GM18502 (cell line): Measurements from ENCODE around the gene HECTD2.
"Not testable (repeated sequence)": the region's sequence is repeated elsewhere in the genome, so short reads cannot be mapped to it uniquely, and the experiment has no call there.

Experiments
- ATAC-seq: cut with Tn5 transposase; IDR thresholded peaks from one replicate; pipeline ENCODE4 v1.9.1; 2021; ENCODE audit warnings: mild to moderate bottlenecking; ENCODE audit not compliant: unreplicated experiment, poor library complexity

Gene HECTD2

DNA sequence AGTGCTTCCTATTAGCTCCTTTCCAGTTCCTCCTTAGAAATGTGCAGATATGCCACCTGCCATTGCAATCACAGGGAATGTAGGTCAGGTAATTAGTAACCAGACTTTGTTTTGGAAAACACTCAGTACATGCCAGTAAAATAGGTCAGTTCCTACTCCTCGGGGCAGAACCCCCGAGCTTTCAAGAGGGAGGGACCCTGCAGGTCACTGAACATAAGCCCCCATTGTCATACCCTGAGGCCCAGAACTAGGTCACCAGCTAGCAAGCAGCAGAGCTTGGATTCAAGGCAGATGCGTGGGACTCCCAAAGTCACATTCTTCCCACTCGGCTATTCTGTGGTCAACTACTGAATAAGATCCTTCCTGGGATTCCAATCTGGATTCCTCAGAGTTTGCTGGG, 117.9 kb downstream of the HECTD2 start:
- no peak for ATAC-seq

DNA sequence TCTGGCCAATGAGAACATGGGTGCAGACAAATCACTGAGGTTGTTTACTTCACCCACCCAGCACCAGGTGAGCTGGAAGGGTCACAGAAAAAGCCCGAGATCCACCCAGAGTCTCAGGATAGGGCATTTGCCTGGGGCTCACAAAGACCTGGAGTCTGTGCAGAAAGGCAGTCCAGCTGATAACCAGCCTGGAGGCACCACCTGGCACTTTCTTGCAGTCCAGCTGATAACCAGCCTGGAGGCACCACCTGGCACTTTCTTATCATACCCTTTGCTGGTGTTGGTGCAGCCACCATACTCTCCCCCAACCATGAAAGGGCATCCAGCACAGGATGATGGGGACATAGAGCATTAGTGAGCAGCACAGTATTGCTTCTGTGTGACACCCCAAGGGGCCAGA, 118.6 kb downstream of the HECTD2 start:
- ATAC-seq, result no peak

DNA sequence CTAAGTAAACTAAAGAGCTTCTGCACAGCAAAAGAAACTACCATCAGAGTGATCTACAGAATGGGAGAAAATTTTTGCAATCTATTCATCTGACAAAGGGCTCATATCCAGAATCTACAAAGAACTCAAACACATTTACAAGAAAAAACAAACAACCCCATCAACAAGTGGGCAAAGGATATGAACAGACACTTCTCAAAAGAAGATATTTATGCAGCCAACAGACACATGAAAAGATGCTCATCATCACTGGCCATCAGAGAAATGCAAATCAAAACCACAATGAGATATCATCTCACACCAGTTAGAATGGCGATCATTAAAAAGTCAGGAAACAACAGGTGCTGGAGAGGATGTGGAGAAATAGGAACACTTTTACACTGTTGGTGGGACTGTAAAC, 124.6 kb downstream of the HECTD2 start:
- ATAC-seq, result not testable (repeated sequence)

DNA sequence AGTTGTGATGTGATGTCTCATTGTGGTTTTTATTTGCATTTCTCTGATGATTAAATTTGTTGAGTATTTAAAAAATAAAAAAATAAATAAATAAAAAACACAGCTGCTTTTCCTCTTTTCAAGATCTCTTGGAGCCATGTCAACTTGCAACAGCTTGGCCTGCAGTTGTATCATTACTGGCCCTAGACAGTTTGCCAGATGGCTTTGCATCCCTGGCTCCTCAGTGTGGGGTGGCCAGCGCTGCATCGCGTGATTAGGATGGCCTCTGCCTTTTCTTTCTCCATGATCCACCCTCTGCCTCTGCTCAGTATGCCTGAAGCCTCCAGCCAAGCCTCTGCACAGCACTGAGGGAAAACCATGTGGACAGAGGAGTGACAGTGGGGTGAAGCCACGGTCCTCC, 126.0 kb downstream of the HECTD2 start:
- ATAC-seq, result no peak

DNA sequence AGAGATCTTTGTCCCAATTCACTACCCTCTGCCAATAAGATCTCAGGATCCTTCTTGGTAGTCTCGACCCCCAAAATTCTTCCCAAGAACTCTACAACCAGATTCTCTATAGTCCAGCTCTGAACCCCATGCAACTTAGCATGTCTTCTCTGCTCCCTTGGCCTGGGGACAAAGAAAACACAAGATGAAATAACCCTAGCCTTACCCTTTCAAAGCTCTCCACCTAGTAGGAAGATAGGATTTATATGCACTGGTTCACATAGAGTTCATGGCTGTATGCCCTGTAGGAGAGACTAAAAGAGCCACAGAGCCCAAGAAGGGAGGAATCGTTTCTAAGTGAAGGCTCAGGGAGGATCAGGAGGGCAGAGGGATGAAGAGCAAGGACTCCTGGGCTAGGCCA, 126.6 kb downstream of the HECTD2 start:
- no peak for ATAC-seq

DNA sequence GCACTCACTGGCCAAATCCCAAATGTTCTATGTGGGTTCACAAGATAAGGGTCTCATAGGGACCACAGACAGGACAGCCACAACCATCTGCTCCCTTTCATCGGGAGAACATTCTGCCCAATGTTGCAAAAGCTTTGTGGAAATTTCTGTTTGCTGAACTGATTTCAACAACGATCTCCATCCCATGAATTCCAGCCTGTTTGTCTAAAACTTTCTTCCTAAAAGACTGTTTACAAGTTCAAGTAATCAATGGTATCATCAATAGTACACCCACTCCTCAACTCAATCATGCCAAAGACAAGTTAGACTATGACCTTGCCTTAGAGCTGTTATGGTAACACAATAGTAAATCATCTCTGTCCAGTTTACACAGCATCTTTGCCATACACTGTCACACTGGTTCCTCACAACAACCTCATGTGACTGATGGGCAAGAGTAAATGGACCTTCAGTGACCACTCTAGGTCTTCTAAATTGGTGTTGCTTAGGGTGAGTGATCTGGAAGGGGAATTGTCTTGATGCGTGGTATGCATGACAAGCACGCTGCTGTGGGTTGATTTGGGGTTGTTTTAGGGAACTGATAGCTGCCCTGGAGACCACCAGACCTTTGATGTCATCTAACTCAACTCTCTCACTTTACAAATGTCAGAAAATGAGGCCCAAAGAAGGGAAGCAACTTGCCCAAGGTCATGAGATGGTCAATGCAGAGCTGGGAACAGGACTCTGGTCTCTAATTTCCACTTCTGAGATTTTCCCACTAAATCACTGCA, 127.7 kb downstream of the HECTD2 start:
- no peak for ATAC-seq

DNA sequence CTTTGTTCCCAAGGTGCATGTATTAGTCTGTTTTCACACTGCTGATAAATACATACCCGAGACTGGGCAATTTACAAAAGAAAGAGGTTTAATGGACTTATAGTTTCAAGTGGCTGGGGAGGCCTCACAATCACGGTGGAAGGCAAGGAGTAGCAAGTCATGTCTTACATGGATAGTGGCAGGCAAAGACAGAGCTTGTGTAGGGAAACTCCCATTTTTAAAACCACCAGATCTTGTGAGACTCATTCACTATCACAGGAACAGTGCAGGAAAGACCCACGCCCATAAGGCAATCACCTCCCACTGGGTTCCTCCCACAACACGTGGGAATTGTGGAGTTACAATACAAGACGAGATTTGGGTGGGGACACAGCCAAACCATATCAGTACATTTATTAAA, 129.8 kb downstream of the HECTD2 start:
- no peak for ATAC-seq

DNA sequence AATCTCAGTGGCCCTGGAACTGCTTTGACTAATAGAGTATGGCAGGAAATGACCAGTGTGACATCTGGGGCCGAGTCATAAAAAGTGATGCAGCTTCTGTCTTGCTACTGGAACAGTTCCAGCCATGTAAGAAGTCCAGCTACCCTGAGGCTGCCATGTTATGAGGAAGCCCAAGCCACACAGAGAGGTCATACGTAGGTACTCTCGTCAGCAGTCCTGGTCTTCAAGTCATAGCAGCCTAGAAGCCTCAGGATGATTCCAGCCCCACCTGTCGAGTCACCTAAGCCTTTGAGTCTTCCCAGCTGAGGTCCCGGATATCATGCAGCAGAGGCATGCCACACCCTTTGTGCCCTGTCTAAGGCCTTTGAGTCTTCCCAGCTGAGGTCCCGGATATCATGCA, 130.6 kb downstream of the HECTD2 start:
- ATAC-seq, result no peak

DNA sequence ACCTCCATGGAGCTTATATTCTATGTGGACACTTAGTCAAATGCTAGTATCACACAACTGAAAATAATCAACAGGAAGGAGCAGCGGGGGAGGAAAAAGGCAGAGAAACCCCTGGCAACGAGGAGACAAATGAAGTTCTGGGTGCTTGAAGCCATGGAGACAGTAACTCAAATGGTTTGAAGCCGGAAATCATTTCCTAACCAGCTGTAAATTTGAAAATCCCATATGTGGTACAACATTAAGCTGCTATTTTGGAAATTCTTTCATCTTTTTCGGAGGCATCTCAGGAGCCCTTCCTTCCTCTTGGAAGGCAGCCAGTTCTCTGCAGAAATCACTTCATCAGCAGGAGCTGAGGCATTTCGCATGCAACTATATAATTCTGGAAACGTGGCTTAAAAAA, 131.3 kb downstream of the HECTD2 start:
- ATAC-seq, result no peak

DNA sequence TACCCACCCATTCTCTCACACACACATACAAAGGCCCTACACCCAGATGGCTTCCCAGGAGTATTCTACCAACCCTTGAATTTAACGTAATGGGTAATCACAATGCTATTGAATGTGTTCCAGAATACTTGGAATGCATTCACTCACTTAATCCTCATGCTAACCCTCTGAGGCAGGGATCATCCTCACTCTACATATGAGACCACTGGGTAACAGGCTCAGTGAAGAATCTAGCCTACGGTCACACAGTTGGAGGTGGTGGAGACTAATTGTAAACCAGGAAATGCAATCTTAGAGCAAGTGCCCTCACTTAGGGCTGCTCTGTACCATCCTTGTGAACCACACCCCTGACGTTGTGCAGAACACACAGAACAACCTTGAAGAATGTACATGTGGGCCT, 135.2 kb downstream of the HECTD2 start:
- ATAC-seq, result no peak

DNA sequence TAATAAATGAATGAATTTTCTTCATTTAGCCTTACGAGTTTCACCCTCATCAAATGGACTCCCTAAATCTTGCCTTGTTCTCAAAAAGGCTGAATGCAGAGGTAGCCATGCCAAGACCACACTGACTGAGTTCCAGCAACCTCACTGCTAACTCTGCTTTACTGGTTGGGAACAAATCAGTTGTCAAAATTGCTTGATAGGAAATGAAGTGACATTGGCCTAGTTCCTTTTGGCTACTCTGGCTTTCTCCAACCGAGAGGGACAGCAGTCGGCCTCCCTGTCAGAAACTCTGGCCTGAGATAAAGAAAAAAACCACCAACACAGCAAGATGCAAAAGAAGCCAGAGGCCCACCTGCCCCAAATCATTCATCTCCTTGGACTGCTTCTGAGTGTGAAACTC, 135.7 kb downstream of the HECTD2 start:
- ATAC-seq, result no peak

DNA sequence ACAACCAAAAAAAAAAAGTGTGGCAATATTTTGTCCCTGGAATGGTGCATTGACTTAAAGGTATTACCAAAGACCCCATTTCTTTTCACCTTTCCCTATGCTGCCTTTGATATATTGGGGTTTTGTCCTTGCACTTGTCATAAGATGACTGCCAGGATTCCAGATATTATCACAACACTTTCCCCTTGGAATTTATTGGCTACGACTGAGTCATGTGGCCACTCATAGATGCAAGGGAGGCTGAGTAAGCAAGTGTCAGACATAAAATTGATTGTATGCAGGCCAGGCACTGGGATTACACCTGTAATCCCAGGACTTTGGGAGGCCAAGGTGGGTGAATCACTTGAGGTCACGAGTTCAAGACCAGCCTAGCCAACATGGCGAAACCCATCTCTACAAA, 139.1 kb downstream of the HECTD2 start:
- no peak for ATAC-seq

DNA sequence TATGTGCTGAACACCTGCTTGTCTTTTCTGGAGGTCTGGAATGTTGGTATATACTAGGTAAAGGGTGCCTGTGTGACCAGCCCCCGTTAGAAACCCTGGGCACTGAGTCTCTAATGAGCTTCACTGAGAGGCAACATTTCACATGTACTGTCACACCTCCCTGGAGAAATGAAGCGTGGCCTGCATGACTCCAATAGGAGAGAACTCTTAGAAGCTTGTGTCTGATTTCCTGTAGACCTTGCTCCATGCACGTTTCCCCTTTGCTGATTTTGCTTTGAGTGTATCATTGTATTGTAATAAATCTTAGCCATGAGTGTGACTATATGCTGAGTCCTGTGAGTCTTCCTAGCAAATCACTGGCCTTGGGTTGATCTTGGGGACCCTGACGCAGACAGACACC, 139.9 kb downstream of the HECTD2 start:
- no peak for ATAC-seq

DNA sequence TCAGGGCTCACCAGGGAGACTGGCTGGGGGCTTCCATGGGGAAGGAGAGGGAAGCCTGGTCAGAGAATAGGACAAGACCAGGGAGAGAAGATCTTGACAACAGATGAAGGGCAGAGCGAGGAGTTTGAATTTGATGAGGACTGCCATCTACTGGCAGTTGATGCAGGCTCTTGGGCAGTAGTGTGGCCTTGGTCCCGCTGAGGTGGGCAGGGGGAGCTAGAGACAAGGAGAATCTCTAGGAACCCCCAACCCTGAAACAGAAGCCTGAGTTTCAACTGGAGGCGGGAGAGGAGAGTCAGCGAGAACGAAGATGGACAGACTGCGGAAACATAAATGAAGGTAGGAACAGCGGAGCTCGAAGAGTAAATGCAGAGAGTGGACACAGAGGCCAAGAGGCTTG, 141.7 kb downstream of the HECTD2 start:
- ATAC-seq, result no peak

DNA sequence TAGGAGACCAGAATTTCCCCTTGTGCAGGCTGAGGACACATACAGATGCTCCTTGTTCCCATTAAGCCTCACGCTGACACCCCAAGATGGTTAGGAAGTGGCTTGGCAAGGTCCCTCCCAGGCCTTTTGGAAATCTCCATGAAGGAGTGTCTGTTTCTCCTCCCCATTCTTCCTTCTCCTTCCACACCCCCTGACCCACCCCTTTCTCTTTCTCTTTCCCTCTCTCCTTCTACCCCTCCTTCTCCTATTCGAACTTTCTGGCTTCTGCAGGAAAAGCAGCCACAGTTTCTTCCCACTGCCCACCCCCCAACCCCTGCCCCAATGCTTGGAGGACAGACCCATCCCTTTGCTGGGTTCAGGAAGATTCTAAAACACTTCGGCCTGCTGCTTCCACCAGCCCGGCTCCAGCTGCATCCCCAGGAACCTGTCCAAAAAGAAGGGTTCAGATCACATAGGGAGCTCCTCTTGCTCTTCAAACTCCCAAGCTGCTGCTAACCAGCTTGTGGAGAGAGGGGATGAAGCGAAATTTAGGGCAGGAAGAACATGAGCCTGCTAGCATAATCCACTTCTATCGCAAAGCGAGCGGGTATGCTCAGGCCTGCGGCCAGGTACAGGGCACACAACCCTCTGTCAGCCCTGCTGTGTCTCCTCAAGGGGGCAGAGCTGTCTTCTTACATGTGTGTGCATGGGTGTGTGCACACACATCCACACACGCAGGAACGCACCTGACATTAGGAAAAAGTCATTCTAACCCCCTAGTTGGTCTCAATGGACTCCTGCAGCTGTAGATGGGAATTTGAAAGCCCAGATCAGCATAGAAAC, 142.3 kb downstream of the HECTD2 start:
- no peak for ATAC-seq

DNA sequence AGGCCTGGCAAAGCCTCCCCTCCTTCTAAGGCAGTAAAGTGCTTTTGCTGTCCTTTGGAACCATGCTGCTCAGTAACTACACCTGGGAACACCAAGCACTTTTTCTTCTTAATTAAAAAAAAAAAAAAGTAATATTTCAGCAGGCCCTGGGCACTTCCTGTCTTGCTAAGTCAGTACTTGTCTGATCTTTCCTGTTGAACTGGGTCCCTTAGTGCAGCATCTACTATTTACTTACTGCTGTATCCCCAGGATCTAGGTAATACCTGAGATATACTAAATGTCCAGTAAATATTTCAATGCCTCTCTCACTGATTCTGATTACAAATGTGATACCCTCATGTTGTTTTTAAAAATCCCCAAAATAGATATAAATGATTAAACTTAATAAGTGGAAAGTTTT, 145.3 kb downstream of the HECTD2 start:
- ATAC-seq, result no peak

DNA sequence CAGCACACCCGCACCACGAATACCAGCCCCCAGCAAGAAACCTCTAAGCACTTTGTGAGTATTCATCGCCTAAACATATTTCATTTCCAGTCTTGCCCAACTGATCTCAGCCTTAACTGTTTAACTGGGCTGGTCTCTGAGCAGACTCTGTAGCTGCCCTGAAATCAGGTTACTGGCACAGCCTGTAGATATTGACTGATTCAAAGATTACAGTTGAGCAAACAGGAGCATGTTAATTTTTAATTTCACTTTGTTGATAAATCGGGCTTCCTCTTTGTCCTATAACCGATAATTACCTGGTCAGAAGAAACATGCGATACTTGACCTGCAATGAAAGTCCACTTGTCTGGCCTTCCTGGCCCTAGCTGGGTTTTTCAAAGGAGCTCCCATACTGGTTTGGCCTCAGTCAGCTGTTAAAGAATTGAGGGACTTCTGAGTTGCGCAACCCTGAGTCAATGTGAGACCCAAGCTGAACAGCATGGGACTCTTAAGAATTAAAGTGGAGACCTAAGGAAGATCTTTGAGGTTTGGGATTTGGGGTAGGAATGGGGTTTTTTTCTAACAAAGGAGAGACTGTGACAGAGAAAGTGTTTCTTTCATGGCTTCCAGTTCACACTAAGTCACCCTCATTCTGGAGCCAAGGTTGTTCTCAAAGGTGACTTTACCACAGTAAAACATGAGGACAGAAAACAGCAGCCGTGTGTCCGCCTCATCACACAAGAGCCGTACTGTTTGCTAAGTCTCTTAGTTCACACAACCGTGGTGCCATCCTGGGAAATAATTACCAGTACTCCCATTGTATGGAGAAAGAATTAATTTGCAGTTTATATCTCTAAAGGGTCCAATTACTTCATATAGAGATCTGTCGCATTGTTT, 146.8 kb downstream of the HECTD2 start:
- no peak for ATAC-seq

DNA sequence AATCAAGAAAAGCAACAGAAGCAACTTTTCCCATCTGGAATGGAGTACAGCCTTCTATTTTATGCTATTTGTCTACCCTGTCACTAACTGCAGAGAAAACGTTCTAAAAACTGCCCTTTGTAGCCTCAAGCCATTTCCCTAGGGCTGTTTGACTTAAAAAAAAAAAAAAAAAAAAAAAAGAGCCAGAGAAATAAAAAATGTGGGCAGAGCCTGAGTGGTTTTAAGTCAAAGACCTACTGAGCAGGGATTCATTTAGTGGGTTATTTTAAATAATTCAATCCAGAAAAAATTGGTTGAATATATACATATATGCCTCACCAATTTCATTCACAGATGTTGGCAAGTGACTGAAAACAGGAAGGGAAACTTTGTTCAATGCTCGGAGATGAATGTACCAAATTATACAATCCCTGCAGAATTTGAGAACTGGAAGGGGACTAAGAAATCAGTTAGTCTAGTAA, 147.5 kb downstream of the HECTD2 start:
- no peak for ATAC-seq

DNA sequence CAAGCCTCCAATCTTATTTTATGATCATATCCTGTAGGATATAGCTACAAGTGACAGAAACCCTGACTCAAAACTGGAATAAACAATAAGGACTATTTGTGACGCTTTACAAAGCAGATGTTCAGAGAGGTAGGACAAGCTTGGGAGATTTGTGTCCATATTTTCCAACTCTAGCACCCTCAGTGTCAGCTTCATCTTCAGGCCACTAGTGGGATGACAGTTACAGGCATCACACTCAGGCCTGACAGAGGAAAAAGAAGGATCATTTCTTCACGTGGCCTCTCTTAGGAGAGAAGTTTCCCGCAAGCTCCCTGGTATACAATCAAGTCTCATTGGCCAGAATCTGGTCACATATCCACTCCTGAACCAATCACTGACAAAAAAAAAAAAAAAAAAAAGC, 148.3 kb downstream of the HECTD2 start:
- no peak for ATAC-seq

DNA sequence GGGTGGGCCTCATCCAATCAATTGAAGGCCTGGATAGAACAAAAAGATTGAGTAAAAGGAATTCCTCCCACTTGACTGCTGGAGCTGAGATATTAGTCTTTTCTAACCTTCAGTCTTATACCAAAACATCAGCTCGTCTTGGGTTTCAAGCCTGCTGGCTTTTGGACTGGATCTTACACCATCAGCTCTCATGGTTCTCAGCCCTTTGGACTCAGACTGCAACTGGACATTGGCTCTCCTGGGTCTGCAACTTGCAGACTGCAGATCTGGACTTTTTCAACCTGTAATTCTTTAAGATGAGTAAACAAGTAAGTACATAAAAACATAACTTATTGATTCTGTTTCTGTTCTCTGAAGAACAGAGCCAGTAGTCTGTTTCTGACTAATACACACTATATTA, 149.0 kb downstream of the HECTD2 start:
- no peak for ATAC-seq

DNA sequence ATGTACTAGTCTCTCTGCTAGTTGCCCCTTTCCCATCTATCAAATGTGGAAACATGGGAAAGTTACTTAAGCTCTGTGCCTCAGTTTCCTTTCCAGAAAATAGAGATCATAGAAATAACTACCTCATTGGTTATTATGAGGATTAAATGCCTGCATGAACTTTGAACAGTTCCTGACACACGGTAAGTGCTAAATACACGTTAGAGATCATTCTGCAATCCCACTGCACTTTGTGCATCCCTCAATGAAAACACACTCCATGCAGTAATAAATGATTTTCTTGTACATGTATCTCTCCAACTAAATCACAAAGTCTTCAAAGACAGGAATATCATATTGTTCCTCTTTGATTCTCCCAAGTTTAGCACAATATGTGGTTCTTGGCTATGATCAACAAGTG, 149.6 kb downstream of the HECTD2 start:
- no peak for ATAC-seq
